HepG2 (cell line): ENCODE data around the gene NUBP2. TPM values are rescaled to one million over a fixed set of nuclear protein-coding genes. Genes with fewer than 3 reads are reported as not detected.

Experiments
- DPF2 ChIP-seq: sonication (generic); formaldehyde crosslinking; IDR thresholded peaks from 2 replicates; pipeline ENCODE4 v1.4.0; 2020; ENCODE audit warnings: mild to moderate bottlenecking, low read depth, missing genetic modification reagents, borderline replicate concordance
- IRX3 ChIP-seq: sonication (generic); formaldehyde crosslinking; IDR thresholded peaks from 2 replicates; pipeline ENCODE4 v1.8.1; 2023; ENCODE audit warnings: mild to moderate bottlenecking, low read depth, missing genetic modification reagents, borderline replicate concordance
- JUN ChIP-seq: sonication (generic); formaldehyde crosslinking; IDR thresholded peaks from 2 replicates; pipeline ENCODE4 v1.4.0; 2020; ENCODE audit warnings: mild to moderate bottlenecking, missing genetic modification reagents
- KDM3A ChIP-seq: IDR thresholded peaks from 2 replicates; pipeline ENCODE4 v1.6.1; 2018; ENCODE audit warnings: low read depth, missing compliant biosample characterization
- MYNN ChIP-seq: sonication (generic); formaldehyde crosslinking; IDR thresholded peaks from 2 replicates; pipeline ENCODE4 v1.4.0; 2020; ENCODE audit warnings: mild to moderate bottlenecking, low read depth, missing genetic modification reagents
- NR2F6 ChIP-seq, 2 experiments: IDR thresholded peaks; 2 replicates each; pipeline ENCODE4 v1.6.1; 2016; ENCODE audit warnings: antibody characterized with exemption in 1 of 2, mild to moderate bottlenecking in 1 of 2
- POLR2AphosphoS5 ChIP-seq: IDR thresholded peaks from 2 replicates; pipeline ENCODE4 v1.6.1; 2012; ENCODE audit warnings: low read depth, low read length
- REPIN1 ChIP-seq: sonication (generic); formaldehyde crosslinking; IDR thresholded peaks from 2 replicates; pipeline ENCODE4 v1.8.0; 2022; ENCODE audit warnings: missing genetic modification reagents, low read depth, mild to moderate bottlenecking, borderline replicate concordance
- SALL1 ChIP-seq: sonication (generic); formaldehyde crosslinking; IDR thresholded peaks from 2 replicates; pipeline ENCODE4 v1.8.0; 2022; ENCODE audit warnings: mild to moderate bottlenecking, missing genetic modification reagents
- SCMH1 ChIP-seq: sonication (generic); formaldehyde crosslinking; IDR thresholded peaks from 2 replicates; pipeline ENCODE4 v1.9.0; 2021; ENCODE audit warnings: missing genetic modification reagents, mild to moderate bottlenecking, borderline replicate concordance
- SRF ChIP-seq: IDR thresholded peaks from 2 replicates; pipeline ENCODE4 v1.6.1; 2011; ENCODE audit warnings: mild to moderate bottlenecking, low read depth, low read length, moderate library complexity
- TGIF2 ChIP-seq: IDR thresholded peaks from 2 replicates; pipeline ENCODE4 v1.6.1; 2016; ENCODE audit warnings: control low read depth, missing compliant biosample characterization
- ZNF383 ChIP-seq: sonication (generic); formaldehyde crosslinking; IDR thresholded peaks from 2 replicates; pipeline ENCODE4 v1.4.0; 2020; ENCODE audit warnings: missing genetic modification reagents, mild to moderate bottlenecking, borderline replicate concordance
- ZNF564 ChIP-seq: sonication (generic); formaldehyde crosslinking; IDR thresholded peaks from 2 replicates; pipeline ENCODE4 v1.8.1; 2023; ENCODE audit warnings: mild to moderate bottlenecking, missing genetic modification reagents
- ZNF777 ChIP-seq: sonication (generic); formaldehyde crosslinking; IDR thresholded peaks from 2 replicates; pipeline ENCODE4 v1.4.0; 2020; ENCODE audit warnings: missing genetic modification reagents
- ZNF883 ChIP-seq: sonication (generic); formaldehyde crosslinking; IDR thresholded peaks from 2 replicates; pipeline ENCODE4 v1.5.1; 2020; ENCODE audit warnings: mild to moderate bottlenecking, missing genetic modification reagents; ENCODE audit errors: not compliant biosample characterization
- ZSCAN20 ChIP-seq: sonication (generic); formaldehyde crosslinking; IDR thresholded peaks from 2 replicates; pipeline ENCODE4 v1.4.0; 2020; ENCODE audit warnings: missing genetic modification reagents, mild to moderate bottlenecking, borderline replicate concordance
- polyA plus RNA-seq, 8 experiments: library from polyadenylated mRNA; depleted of rRNA in 3 of 8; stranded (reverse) in 7 of 8; unstranded in 1 of 8; fragments of >200 nt; fragmentation: Illumina TruSeq in 4 of 8; extraction: Trizol in 4 of 8; gene quantifications; 2 replicates each; pipeline versions ENCODE4 v1.2.1 to v1.2.3, GENCODE V29; 2011 to 2016; ENCODE audit warnings: low read depth in 4 of 8, missing spikeins in 1 of 8, mixed read lengths in 1 of 8; ENCODE audit not compliant: insufficient read depth in 1 of 8
- total RNA-seq, 5 experiments: library from RNA; depleted of rRNA; stranded (reverse); fragments of >200 nt; fragmentation: Illumina TruSeq; extraction: Trizol; gene quantifications; 2 replicates each; pipeline ENCODE4 v1.2.3, GENCODE V29; 2016; ENCODE audit warnings: low read depth in 1 of 5
- TF ChIP-seq, protein P1 (sequence below): IDR thresholded peaks from 2 replicates; pipeline ENCODE4 v1.6.1; 2016; ENCODE audit warnings: low read depth
- TF ChIP-seq, protein P2 (sequence below): sonication (generic); formaldehyde crosslinking; IDR thresholded peaks from 2 replicates; pipeline ENCODE4 v1.8.0; 2022; ENCODE audit warnings: missing genetic modification reagents, mild to moderate bottlenecking, moderate library complexity, borderline replicate concordance
- TF ChIP-seq, protein P3 (sequence below): sonication (generic); formaldehyde crosslinking; IDR thresholded peaks from 2 replicates; pipeline ENCODE4 v1.5.0; 2020; ENCODE audit warnings: mild to moderate bottlenecking, missing genetic modification reagents
- TF ChIP-seq, protein P4 (sequence below): sonication (generic); formaldehyde crosslinking; IDR thresholded peaks from 2 replicates; pipeline ENCODE4 v1.4.0; 2020; ENCODE audit warnings: missing genetic modification reagents, borderline replicate concordance

NUBP2 gene
- total and polyA plus RNA-seq, 2 of the 13 experiments (the other 11 are each of a cell fraction or from before 2014, with no cell fraction given), result 25.7 to 61.5 TPM

DNA sequence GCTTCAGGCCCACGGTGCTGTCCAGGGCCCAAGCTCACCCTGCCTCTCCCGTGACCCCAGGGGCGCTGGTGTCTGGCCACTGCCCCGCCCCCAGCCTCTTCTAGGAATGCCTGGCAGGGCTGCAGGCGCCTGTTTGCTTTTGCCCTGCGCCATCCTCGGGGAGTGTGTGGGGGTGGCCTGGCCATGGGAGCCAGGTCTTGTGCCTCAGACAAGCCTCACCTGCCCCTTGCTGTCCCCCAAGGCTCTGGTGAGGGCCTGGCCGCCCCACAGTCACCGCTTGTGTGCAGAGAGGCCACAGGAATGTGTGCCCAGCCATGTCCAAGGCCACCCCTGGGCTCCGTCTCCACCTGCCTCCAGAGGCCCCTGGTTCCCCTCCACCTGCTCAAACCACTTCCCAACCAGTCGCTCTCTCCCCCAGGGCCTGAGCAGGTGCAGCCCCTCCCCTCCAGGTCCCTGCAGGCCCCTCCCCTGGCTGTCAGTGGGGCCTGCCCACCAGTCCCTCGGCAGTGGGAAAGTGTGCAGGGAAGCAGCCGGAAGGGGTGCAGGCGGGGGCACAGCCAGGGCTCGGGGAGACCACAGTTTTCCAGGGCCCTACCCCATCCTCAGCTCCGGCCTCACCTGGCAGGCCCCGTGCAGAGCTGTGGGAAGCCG lies 11.6 kb downstream of the NUBP2 start (continued):
- TF ChIP-seq, protein P1, sequence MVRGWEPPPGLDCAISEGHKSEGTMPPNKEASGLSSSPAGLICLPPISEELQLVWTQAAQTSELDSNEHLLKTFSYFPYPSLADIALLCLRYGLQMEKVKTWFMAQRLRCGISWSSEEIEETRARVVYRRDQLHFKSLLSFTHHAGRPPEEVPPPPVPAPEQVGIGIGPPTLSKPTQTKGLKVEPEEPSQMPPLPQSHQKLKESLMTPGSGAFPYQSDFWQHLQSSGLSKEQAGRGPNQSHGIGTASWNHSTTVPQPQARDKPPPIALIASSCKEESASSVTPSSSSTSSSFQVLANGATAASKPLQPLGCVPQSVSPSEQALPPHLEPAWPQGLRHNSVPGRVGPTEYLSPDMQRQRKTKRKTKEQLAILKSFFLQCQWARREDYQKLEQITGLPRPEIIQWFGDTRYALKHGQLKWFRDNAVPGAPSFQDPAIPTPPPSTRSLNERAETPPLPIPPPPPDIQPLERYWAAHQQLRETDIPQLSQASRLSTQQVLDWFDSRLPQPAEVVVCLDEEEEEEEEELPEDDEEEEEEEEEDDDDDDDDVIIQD (CRISPR knock-in tag), result 0 out of 2 replicates have a peak, but pooled peaks have one; percentile 39
- TF ChIP-seq, protein P2, sequence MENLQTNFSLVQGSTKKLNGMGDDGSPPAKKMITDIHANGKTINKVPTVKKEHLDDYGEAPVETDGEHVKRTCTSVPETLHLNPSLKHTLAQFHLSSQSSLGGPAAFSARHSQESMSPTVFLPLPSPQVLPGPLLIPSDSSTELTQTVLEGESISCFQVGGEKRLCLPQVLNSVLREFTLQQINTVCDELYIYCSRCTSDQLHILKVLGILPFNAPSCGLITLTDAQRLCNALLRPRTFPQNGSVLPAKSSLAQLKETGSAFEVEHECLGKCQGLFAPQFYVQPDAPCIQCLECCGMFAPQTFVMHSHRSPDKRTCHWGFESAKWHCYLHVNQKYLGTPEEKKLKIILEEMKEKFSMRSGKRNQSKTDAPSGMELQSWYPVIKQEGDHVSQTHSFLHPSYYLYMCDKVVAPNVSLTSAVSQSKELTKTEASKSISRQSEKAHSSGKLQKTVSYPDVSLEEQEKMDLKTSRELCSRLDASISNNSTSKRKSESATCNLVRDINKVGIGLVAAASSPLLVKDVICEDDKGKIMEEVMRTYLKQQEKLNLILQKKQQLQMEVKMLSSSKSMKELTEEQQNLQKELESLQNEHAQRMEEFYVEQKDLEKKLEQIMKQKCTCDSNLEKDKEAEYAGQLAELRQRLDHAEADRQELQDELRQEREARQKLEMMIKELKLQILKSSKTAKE (CRISPR knock-in tag), result no peak; the same call in 1 of the 2 replicates
- no peak for TF ChIP-seq ZNF777 (CRISPR knock-in tag)
- TF ChIP-seq POLR2AphosphoS5, result no peak; the same call in 1 of the 2 replicates
- peak; percentile 58; the same call in 1 of the 2 replicates for TF ChIP-seq DPF2 (CRISPR knock-in tag)
- 0 out of 2 replicates have a peak, but pooled peaks have one; percentile 31 for TF ChIP-seq TGIF2 (CRISPR knock-in tag)
- peak; percentile 49 for TF ChIP-seq NR2F6 (IDR thresholded peaks at IDR 0.05)
- peak; percentile 64; the same call in 1 of the 2 replicates for TF ChIP-seq NR2F6 (CRISPR knock-in tag; IDR thresholded peaks at IDR 0.05)
- TF ChIP-seq, protein P3, sequence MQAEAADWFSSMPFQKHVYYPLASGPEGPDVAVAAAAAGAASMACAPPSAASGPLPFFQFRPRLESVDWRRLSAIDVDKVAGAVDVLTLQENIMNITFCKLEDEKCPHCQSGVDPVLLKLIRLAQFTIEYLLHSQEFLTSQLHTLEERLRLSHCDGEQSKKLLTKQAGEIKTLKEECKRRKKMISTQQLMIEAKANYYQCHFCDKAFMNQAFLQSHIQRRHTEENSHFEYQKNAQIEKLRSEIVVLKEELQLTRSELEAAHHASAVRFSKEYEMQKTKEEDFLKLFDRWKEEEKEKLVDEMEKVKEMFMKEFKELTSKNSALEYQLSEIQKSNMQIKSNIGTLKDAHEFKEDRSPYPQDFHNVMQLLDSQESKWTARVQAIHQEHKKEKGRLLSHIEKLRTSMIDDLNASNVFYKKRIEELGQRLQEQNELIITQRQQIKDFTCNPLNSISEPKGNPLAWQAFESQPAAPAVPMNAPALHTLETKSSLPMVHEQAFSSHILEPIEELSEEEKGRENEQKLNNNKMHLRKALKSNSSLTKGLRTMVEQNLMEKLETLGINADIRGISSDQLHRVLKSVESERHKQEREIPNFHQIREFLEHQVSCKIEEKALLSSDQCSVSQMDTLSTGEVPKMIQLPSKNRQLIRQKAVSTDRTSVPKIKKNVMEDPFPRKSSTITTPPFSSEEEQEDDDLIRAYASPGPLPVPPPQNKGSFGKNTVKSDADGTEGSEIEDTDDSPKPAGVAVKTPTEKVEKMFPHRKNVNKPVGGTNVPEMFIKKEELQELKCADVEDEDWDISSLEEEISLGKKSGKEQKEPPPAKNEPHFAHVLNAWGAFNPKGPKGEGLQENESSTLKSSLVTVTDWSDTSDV (CRISPR knock-in tag), result no peak
- no peak for TF ChIP-seq SRF
- no peak for TF ChIP-seq JUN
- no peak for TF ChIP-seq IRX3
- TF ChIP-seq ZNF564 (CRISPR knock-in tag), result no peak
- TF ChIP-seq KDM3A (CRISPR knock-in tag), result peak; percentile 44; the same call in 1 of the 2 replicates
- peak; percentile 41; the same call in 1 of the 2 replicates for TF ChIP-seq REPIN1 (CRISPR knock-in tag)
- no peak for TF ChIP-seq MYNN
- TF ChIP-seq ZSCAN20 (CRISPR knock-in tag), result no peak
- TF ChIP-seq ZNF383, result no peak
- no peak for TF ChIP-seq ZNF883
- TF ChIP-seq, protein P4, sequence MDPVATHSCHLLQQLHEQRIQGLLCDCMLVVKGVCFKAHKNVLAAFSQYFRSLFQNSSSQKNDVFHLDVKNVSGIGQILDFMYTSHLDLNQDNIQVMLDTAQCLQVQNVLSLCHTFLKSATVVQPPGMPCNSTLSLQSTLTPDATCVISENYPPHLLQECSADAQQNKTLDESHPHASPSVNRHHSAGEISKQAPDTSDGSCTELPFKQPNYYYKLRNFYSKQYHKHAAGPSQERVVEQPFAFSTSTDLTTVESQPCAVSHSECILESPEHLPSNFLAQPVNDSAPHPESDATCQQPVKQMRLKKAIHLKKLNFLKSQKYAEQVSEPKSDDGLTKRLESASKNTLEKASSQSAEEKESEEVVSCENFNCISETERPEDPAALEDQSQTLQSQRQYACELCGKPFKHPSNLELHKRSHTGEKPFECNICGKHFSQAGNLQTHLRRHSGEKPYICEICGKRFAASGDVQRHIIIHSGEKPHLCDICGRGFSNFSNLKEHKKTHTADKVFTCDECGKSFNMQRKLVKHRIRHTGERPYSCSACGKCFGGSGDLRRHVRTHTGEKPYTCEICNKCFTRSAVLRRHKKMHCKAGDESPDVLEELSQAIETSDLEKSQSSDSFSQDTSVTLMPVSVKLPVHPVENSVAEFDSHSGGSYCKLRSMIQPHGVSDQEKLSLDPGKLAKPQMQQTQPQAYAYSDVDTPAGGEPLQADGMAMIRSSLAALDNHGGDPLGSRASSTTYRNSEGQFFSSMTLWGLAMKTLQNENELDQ (CRISPR knock-in tag), result no peak
- TF ChIP-seq SALL1 (CRISPR knock-in tag), result peak; percentile 61; the same call in 1 of the 2 replicates
- TF ChIP-seq SCMH1 (CRISPR knock-in tag), result no peak
